Measurements from ENCODE around the gene CASP6. TPM values are rescaled to one million over a fixed set of nuclear protein-coding genes. Genes with fewer than 3 reads are reported as not detected.
A peak's percentile ranks its signal among the peaks of the same experiment; 100 is the strongest.

Gene CASP6
- polyA plus RNA-seq, 3 donors = 4.7 to 24.4 (median 23.3) TPM

GRCh38 chr4:109665783-109666485 is 37.3 kb downstream of the CASP6 start:
- Mint-ChIP-seq H3K9me3 (peaks cover 0 to 6% (median under 1%) of the 10 kb centered on the region in 7 donors), H3K36me3 (peaks cover 24 to 50% of the 10 kb centered on the region in 2 donors), H3K4me3 (no peak overlapping the region), H3K27me3 (ENCODE audit: low read depth in 3 of 3) (peaks cover 0 to 2% (median 0%) of the 10 kb centered on the region in 3 donors), H3K4me1 (no peaks in the 10 kb centered on the region), H3K27ac (peak overlapping the region in 1 of 7 donors; percentile 59)
- H3K79me2 ChIP-seq (ENCODE audit: insufficient read depth, low read length) = no peaks in the 10 kb centered on the region
- H3K27ac ChIP-seq (ENCODE audit: low read depth in 1 of 2, low read length in 2 of 2) = no peak overlapping the region
- no peaks in the 10 kb centered on the region for H3K9me3 ChIP-seq (replicated peaks in 1 of 2; ENCODE audit: control insufficient read depth in 1 of 2, insufficient read depth in 1 of 2, low read length in 2 of 2)
- TF ChIP-seq CTCF (IDR thresholded peaks at IDR 0.05) = no peak
- no peaks in the 10 kb centered on the region for H3K4me1 ChIP-seq (ENCODE audit: control insufficient read depth in 1 of 2, insufficient read depth in 2 of 2, low read length in 2 of 2)
- H3K36me3 ChIP-seq (replicated peaks in 1 of 2; ENCODE audit: control insufficient read depth in 1 of 2, insufficient read depth in 2 of 2, low read length in 2 of 2) = peaks cover 21 to 57% of the 10 kb centered on the region in 2 donors
- H4K20me1 ChIP-seq (ENCODE audit: insufficient read depth, low read length) = peaks cover 20% of the 10 kb centered on the region
- H3K4me3 ChIP-seq (replicated peaks in 1 of 3; ENCODE audit: low read depth in 2 of 3, low read length in 3 of 3) = no peak overlapping the region
- no peak overlapping the region for H3K9ac ChIP-seq (ENCODE audit: insufficient read depth, low read length, poor library complexity, severe bottlenecking)
- no peak overlapping the region for H3K4me2 ChIP-seq (replicated peaks; ENCODE audit: extremely low read depth, low read length, poor library complexity, severe bottlenecking)
- no peaks in the 10 kb centered on the region for H3K27me3 ChIP-seq (ENCODE audit: control insufficient read depth in 2 of 2, insufficient read depth in 2 of 2, low read length in 2 of 2)
- WGBS (ENCODE audit: insufficient coverage) = 100% methylated on average over 3 of the region's 5 CpGs
- no peak for DNase-seq
- no peak overlapping the region for H2AFZ ChIP-seq (ENCODE audit: insufficient read depth, low read depth, low read length, poor library complexity, severe bottlenecking)
- intact Hi-C loops (cut with micrococcal nuclease) = no loop called here

GRCh38 chr4:109662771-109663170 is 40.5 kb downstream of the CASP6 start:
- Histone ChIP-seq H3K79me2 (ENCODE audit: insufficient read depth, low read length) (no peaks in the 10 kb centered on the region), H3K9me3 (replicated peaks in 1 of 2; ENCODE audit: control insufficient read depth in 1 of 2, insufficient read depth in 1 of 2, low read length in 2 of 2) (no peaks in the 10 kb centered on the region), H3K36me3 (replicated peaks in 1 of 2; ENCODE audit: control insufficient read depth in 1 of 2, insufficient read depth in 2 of 2, low read length in 2 of 2) (peaks cover 28 to 66% of the 10 kb centered on the region in 2 donors), H3K4me2 (replicated peaks; ENCODE audit: extremely low read depth, low read length, poor library complexity, severe bottlenecking) (no peak overlapping the region), H4K20me1 (ENCODE audit: insufficient read depth, low read length) (peaks cover 21% of the 10 kb centered on the region), H3K9ac (ENCODE audit: insufficient read depth, low read length, poor library complexity, severe bottlenecking) (no peak overlapping the region), H3K27ac (ENCODE audit: low read depth in 1 of 2, low read length in 2 of 2) (no peak overlapping the region), H3K4me1 (ENCODE audit: control insufficient read depth in 1 of 2, insufficient read depth in 2 of 2, low read length in 2 of 2) (no peaks in the 10 kb centered on the region), H2AFZ (ENCODE audit: insufficient read depth, low read depth, low read length, poor library complexity, severe bottlenecking) (no peak overlapping the region), H3K27me3 (ENCODE audit: control insufficient read depth in 2 of 2, insufficient read depth in 2 of 2, low read length in 2 of 2) (no peaks in the 10 kb centered on the region), H3K4me3 (replicated peaks in 1 of 3; ENCODE audit: low read depth in 2 of 3, low read length in 3 of 3) (no peak overlapping the region)
- Mint-ChIP-seq H3K9me3 (no peaks in the 10 kb centered on the region), H3K27ac (peak overlapping the region in 1 of 7 donors; percentile 6), H3K4me3 (no peak overlapping the region), H3K36me3 (peaks cover 32 to 49% of the 10 kb centered on the region in 2 donors), H3K4me1 (no peaks in the 10 kb centered on the region), H3K27me3 (ENCODE audit: low read depth in 3 of 3) (no peaks in the 10 kb centered on the region)
- intact Hi-C loops (cut with micrococcal nuclease) = no loop called here
- TF ChIP-seq CTCF (IDR thresholded peaks at IDR 0.05) = no peak
- no peak for DNase-seq
- WGBS (ENCODE audit: insufficient coverage) = no CpG with 5 or more reads among the region's 3 CpGs
